ENCODE data around the gene ELK1.

- TF ChIP-seq CTCF (IDR thresholded peaks at IDR 0.05) (no peak), POLR2A (IDR thresholded peaks at IDR 0.05) (no peak)
Observed at GRCh38 chrX:47697181-47697580, 46.8 kb upstream of the ELK1 start.

Data from right lobe of liver (tissue), 4 donors.